NCI-H1694 (cell line): Measurements from ENCODE around the gene COL23A1.
"Not testable (repeated sequence)": the region's sequence is repeated elsewhere in the genome, so short reads cannot be mapped to it uniquely, and the experiment has no call there.

Experiments
- DNase-seq: peaks from one replicate; lab custom pipeline; 2025; lab: John Stamatoyannopoulos, UW

The COL23A1 gene

GRCh38 chr5:178504340-178504960, 85.7 kb downstream of the COL23A1 start:
- no peak for DNase-seq

GRCh38 chr5:178502401-178503100, 87.6 kb downstream of the COL23A1 start:
- DNase-seq: no peak

GRCh38 chr5:178499352-178499751, 90.8 kb downstream of the COL23A1 start:
- DNase-seq: no peak

- no peak for DNase-seq
Measured at GRCh38 chr5:178496642-178497041, 93.6 kb downstream of the COL23A1 start.

- DNase-seq: no peak
Measured at GRCh38 chr5:178496214-178496613, 94.0 kb downstream of the COL23A1 start.

- no peak for DNase-seq
Measured at GRCh38 chr5:178495706-178496105, 94.5 kb downstream of the COL23A1 start.

- DNase-seq: no peak
Measured at GRCh38 chr5:178492278-178492677, 97.9 kb downstream of the COL23A1 start.

GRCh38 chr5:178490935-178491652, 99.1 kb downstream of the COL23A1 start:
- DNase-seq: no peak

GRCh38 chr5:178489271-178489976, 100.8 kb downstream of the COL23A1 start:
- no peak for DNase-seq

GRCh38 chr5:178488696-178489095, 101.5 kb downstream of the COL23A1 start:
- no peak for DNase-seq

GRCh38 chr5:178487911-178488600, 102.1 kb downstream of the COL23A1 start:
- DNase-seq: no peak

- DNase-seq: not testable (repeated sequence)
Measured at GRCh38 chr5:178486878-178487512, 103.2 kb downstream of the COL23A1 start.

GRCh38 chr5:178486239-178486641, 104.0 kb downstream of the COL23A1 start:
- no peak for DNase-seq

GRCh38 chr5:178483620-178484019, 106.6 kb downstream of the COL23A1 start:
- no peak for DNase-seq

GRCh38 chr5:178479261-178479660, 110.9 kb downstream of the COL23A1 start:
- DNase-seq: no peak

GRCh38 chr5:178478370-178478769, 111.8 kb downstream of the COL23A1 start:
- no peak for DNase-seq

GRCh38 chr5:178477802-178478201, 112.4 kb downstream of the COL23A1 start:
- DNase-seq: no peak

- DNase-seq: no peak
Measured at GRCh38 chr5:178476972-178477754, 113.0 kb downstream of the COL23A1 start.

- no peak for DNase-seq
Measured at GRCh38 chr5:178476531-178476930, 113.7 kb downstream of the COL23A1 start.

- no peak for DNase-seq
Measured at GRCh38 chr5:178475422-178475821, 114.8 kb downstream of the COL23A1 start.
